Heart left ventricle (tissue), 13 donors: Measurements from ENCODE around the gene RNF212.

Source experiments
- POLR2A ChIP-seq, 2 donors: fragments of 450-650 bp; IDR thresholded peaks; one replicate each; pipeline ENCODE4 v1.6.1; 2017; ENCODE audit warnings: antibody characterized with exemption in 2 of 2, mild to moderate bottlenecking in 2 of 2, moderate library complexity in 2 of 2
- TF ChIP-seq, protein P1 (sequence below), 12 donors: fragments of 200-600 bp; sonication (generic) in 4 of 12; IDR thresholded peaks; one replicate each; pipeline versions ENCODE4 v1.5.0 to v1.8.0; 2018 to 2022; ENCODE audit warnings: antibody characterized with exemption in 12 of 12, mild to moderate bottlenecking in 5 of 12
- donor health status: ischemic (EF 13 %, LVEDD 7.1; RV severe dilation, severe dysfunction).
- donor health status: DM: no; HTN: yes; CAD: no.
- donor health status: DM: no; HTN: no; CAD: no.
- donor health status: ischemic (EF 25% LVEDD 6.9; RV normal size, moderate dysfunction).
- donor health status: ischemic (EF 25% LVEDD 5.7; RV mildly dilated, moderate dysfunction).
- donor health status: ischemic (EF 35%, LVEDD 5.7; RV mildly dilated, moderate dysfunction).
- donor health status: nonischemic (EF 11% LVEDD 7.7; RV severe dilation, severe dysfunction).
- donor health status: DM: yes; HTN: yes; CAD: no.
- donor health status: PGD.
- donor health status: ischemic (EF 29% LVEDD 5.4; RV normal size, mild dysfunction).
- donor health status: nonischemic (EF 23%, LVEDD 6.1; RV moderate dilation, normal function).

DNA sequence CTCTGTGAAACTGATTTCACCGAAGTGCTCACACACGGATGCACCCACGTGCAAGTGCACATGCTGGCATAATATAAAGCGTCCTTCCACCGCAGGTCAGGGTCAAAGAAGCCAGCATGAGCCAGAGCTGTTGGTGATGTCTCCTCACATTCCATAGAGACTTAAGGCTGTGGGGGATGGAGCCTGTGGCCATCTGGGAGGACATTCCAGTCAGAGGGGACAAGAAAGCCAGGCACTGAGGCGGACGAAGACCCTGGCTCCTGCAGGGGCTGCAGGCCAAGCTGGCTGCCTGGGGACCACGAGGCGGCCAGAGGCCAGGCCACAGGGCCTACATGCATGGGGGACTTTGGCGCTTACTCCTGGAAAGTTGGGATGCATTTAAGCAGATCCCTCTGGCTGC is 7.7 kb downstream of the RNF212 start:
- TF ChIP-seq POLR2A (IDR thresholded peaks at IDR 0.05), result no peak
- TF ChIP-seq, protein P1, sequence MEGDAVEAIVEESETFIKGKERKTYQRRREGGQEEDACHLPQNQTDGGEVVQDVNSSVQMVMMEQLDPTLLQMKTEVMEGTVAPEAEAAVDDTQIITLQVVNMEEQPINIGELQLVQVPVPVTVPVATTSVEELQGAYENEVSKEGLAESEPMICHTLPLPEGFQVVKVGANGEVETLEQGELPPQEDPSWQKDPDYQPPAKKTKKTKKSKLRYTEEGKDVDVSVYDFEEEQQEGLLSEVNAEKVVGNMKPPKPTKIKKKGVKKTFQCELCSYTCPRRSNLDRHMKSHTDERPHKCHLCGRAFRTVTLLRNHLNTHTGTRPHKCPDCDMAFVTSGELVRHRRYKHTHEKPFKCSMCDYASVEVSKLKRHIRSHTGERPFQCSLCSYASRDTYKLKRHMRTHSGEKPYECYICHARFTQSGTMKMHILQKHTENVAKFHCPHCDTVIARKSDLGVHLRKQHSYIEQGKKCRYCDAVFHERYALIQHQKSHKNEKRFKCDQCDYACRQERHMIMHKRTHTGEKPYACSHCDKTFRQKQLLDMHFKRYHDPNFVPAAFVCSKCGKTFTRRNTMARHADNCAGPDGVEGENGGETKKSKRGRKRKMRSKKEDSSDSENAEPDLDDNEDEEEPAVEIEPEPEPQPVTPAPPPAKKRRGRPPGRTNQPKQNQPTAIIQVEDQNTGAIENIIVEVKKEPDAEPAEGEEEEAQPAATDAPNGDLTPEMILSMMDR (IDR thresholded peaks at IDR 0.05), result no peak
